CD14-positive monocyte (primary cell): ENCODE results near the gene TPR. TPM values are rescaled to one million over a fixed set of nuclear protein-coding genes. Genes with fewer than 3 reads are reported as not detected.

Experiments used
- DNase-seq, 3 donors: peaks; one replicate each; pipeline ENCODE4 v3.0.0-alpha.2; 2011 to 2022
- H2AFZ ChIP-seq: 2 replicates; pipeline ENCODE4 v1.6.0; 2012; ENCODE audit warnings: mild to moderate bottlenecking, low read depth, low read length, inconsistent platforms; ENCODE audit not compliant: insufficient read depth, poor library complexity, severe bottlenecking
- H3K27ac ChIP-seq, 2 donors: 1 replicate in 1 of 2; 2 replicates in 1 of 2; pipeline ENCODE4 v1.5.1; 2012 to 2013; ENCODE audit warnings: low read length in 2 of 2, control low read depth in 1 of 2, inconsistent platforms in 1 of 2, low read depth in 1 of 2, mild to moderate bottlenecking in 1 of 2
- H3K27me3 ChIP-seq, 2 donors: one replicate each; pipeline versions ENCODE4 v1.6.0 to v1.6.1; 2011 to 2013; ENCODE audit warnings: low read length in 2 of 2; ENCODE audit not compliant: control insufficient read depth in 2 of 2, insufficient read depth in 2 of 2
- H3K36me3 ChIP-seq, 2 donors: replicated peaks in 1 of 2; 1 replicate in 1 of 2; 2 replicates in 1 of 2; pipeline versions ENCODE4 v1.5.1 to v1.6.1; 2012 to 2013; ENCODE audit warnings: low read length in 2 of 2, control low read depth in 1 of 2, inconsistent platforms in 1 of 2, mild to moderate bottlenecking in 1 of 2; ENCODE audit not compliant: insufficient read depth in 2 of 2, control insufficient read depth in 1 of 2
- H3K4me1 ChIP-seq, 2 donors: 1 replicate in 1 of 2; 2 replicates in 1 of 2; pipeline versions ENCODE4 v1.5.1 to v1.6.1; 2012 to 2013; ENCODE audit warnings: low read length in 2 of 2, control low read depth in 1 of 2, inconsistent platforms in 1 of 2, mild to moderate bottlenecking in 1 of 2, moderate library complexity in 1 of 2; ENCODE audit not compliant: insufficient read depth in 2 of 2, control insufficient read depth in 1 of 2
- H3K4me2 ChIP-seq: replicated peaks from 2 replicates; pipeline ENCODE3; 2012; ENCODE audit warnings: low read length, moderate library complexity, mild to moderate bottlenecking; ENCODE audit not compliant: poor library complexity, severe bottlenecking; ENCODE audit errors: extremely low read depth
- H3K4me3 ChIP-seq, 3 experiments: fragments of 200-600 bp in 1 of 3; sonication (generic) in 1 of 3; replicated peaks in 1 of 3; 1 replicate in 2 of 3; 2 replicates in 1 of 3; pipeline ENCODE4 v1.5.1; 2011 to 2013; ENCODE audit warnings: low read length in 3 of 3, mild to moderate bottlenecking in 3 of 3, control low read depth in 2 of 3, low read depth in 2 of 3, inconsistent platforms in 1 of 3, moderate library complexity in 1 of 3
- H3K79me2 ChIP-seq: 2 replicates; pipeline ENCODE4 v1.6.0; 2012; ENCODE audit warnings: mild to moderate bottlenecking, control low read depth, inconsistent platforms, low read length, moderate library complexity; ENCODE audit not compliant: insufficient read depth
- H3K9ac ChIP-seq: 2 replicates; pipeline ENCODE4 v1.6.0; 2017; ENCODE audit warnings: low read length, mild to moderate bottlenecking; ENCODE audit not compliant: insufficient read depth, poor library complexity, severe bottlenecking
- H3K9me3 ChIP-seq, 2 donors: replicated peaks in 1 of 2; 1 replicate in 1 of 2; 2 replicates in 1 of 2; pipeline versions ENCODE4 v1.5.1 to v1.6.1; 2012 to 2013; ENCODE audit warnings: low read length in 2 of 2, control low read depth in 1 of 2; ENCODE audit not compliant: control insufficient read depth in 1 of 2, insufficient read depth in 1 of 2
- H4K20me1 ChIP-seq: 2 replicates; pipeline ENCODE4 v1.6.0; 2012; ENCODE audit warnings: mild to moderate bottlenecking, low read length, control low read depth, moderate library complexity; ENCODE audit not compliant: insufficient read depth
- H3K27ac Mint-ChIP-seq, 7 donors: one replicate each; pipeline ENCODE4 v1.8.0; 2020; ENCODE audit warnings: mild to moderate bottlenecking in 7 of 7, mixed read lengths in 7 of 7, moderate library complexity in 6 of 7, inconsistent platforms in 2 of 7
- H3K27me3 Mint-ChIP-seq, 3 donors: one replicate each; pipeline ENCODE4 v1.8.0; 2021 to 2022; ENCODE audit warnings: low read depth in 3 of 3, mild to moderate bottlenecking in 3 of 3, mixed read lengths in 3 of 3, moderate library complexity in 3 of 3, inconsistent platforms in 1 of 3
- H3K36me3 Mint-ChIP-seq, 2 donors: one replicate each; pipeline ENCODE4 v1.8.0; 2020; ENCODE audit warnings: mixed read lengths in 2 of 2, inconsistent platforms in 1 of 2, mild to moderate bottlenecking in 1 of 2
- H3K4me1 Mint-ChIP-seq: one replicate; pipeline ENCODE4 v1.8.0; 2020; ENCODE audit warnings: mild to moderate bottlenecking, mixed read lengths
- H3K4me3 Mint-ChIP-seq, 2 donors: one replicate each; pipeline ENCODE4 v1.8.0; 2020; ENCODE audit warnings: mild to moderate bottlenecking in 2 of 2, mixed read lengths in 2 of 2, moderate library complexity in 1 of 2
- H3K9me3 Mint-ChIP-seq, 7 donors: one replicate each; pipeline ENCODE4 v1.8.0; 2020 to 2022; ENCODE audit warnings: mixed read lengths in 7 of 7, mild to moderate bottlenecking in 6 of 7, moderate library complexity in 6 of 7, inconsistent platforms in 2 of 7
- CTCF ChIP-seq: fragments of 200-600 bp; IDR thresholded peaks from one replicate; pipeline ENCODE4 v1.8.0; 2022; ENCODE audit warnings: antibody characterized with exemption, mild to moderate bottlenecking
- WGBS: methylation state at CpG from one replicate; pipeline ENCODE4 v1.1.5; 2013; ENCODE audit warnings: missing lambda C conversion rate; ENCODE audit not compliant: insufficient coverage; 5-methylcytosine and 5-hydroxymethylcytosine counted together
- intact Hi-C, 2 donors: fragments of 100-400 bp; cut with micrococcal nuclease; formaldehyde crosslinking; loops; one replicate each; pipeline versions ENCODE4 v1.15.0 to v1.15.1; 2023
- polyA plus RNA-seq, 3 donors: library from polyadenylated mRNA; depleted of rRNA in 1 of 3; unstranded in 2 of 3; stranded (reverse) in 1 of 3; fragments of 300-500 nt in 2 of 3; fragments of >200 nt in 1 of 3; fragmentation: Illumina TruSeq in 2 of 3; gene quantifications; 1 replicate in 2 of 3; 2 replicates in 1 of 3; pipeline ENCODE4 v1.2.3, GENCODE V29; 2012 to 2021

Gene TPR
- polyA plus RNA-seq, 3 donors: 4.3 to 23.3 (median 13.2) TPM

- Mint-ChIP-seq H3K36me3 (peaks cover 19 to 32% of the 10 kb centered on the region in 2 donors), H3K4me3 (no peak overlapping the region), H3K4me1 (no peaks in the 10 kb centered on the region), H3K27ac (no peak overlapping the region), H3K9me3 (no peaks in the 10 kb centered on the region), H3K27me3 (peaks cover 0 to 2% (median 0%) of the 10 kb centered on the region in 3 donors)
- no peaks in the 10 kb centered on the region for H3K27me3 ChIP-seq
- no peak overlapping the region for H3K9ac ChIP-seq
- no peaks in the 10 kb centered on the region for H4K20me1 ChIP-seq
- H3K4me2 ChIP-seq: no peak overlapping the region
- no peak overlapping the region for H3K4me3 ChIP-seq
- TF ChIP-seq CTCF: no peak
- H3K9me3 ChIP-seq: no peaks in the 10 kb centered on the region
- peaks cover 53 to 66% of the 10 kb centered on the region in 2 donors for H3K36me3 ChIP-seq
- H3K4me1 ChIP-seq: no peaks in the 10 kb centered on the region
- no peak for DNase-seq
- no peak overlapping the region for H3K27ac ChIP-seq
- intact Hi-C loops: no loop called here
- WGBS: no CpG with 5 or more reads among the region's 1 CpG
- H3K79me2 ChIP-seq: no peaks in the 10 kb centered on the region
- H2AFZ ChIP-seq: no peak overlapping the region
Measured at GRCh38 chr1:186413319-186413718, 38.3 kb upstream of the TPR start.

DNA sequence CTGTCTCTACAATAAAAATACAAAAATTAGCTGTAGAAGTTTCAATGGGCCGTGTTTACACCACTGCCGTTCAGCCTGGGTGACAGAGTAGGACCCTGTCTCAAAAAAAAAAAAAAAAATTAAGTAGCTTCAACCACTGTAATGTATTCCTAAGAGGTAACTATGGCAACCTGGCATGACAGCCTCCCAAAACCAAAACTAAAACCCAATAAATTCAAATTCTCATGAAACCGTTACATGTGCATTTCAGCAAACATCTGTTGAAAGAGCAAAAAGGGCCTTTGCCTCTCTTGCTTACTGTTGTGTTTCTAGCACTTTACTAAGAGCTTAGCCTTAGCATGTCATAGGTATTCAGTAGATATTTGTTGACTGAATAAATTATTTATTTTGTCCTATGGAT lies 34.0 kb upstream of the TPR start:
- H3K36me3 Mint-ChIP-seq: peaks cover 41 to 42% of the 10 kb centered on the region in 2 donors
- no peaks in the 10 kb centered on the region for H3K9me3 Mint-ChIP-seq
- Histone ChIP-seq H4K20me1 (no peaks in the 10 kb centered on the region), H3K36me3 (peaks cover 69 to 77% of the 10 kb centered on the region in 2 donors), H3K4me2 (no peak overlapping the region), H3K4me1 (no peaks in the 10 kb centered on the region), H3K27ac (no peak overlapping the region), H3K9ac (no peak overlapping the region), H3K4me3 (no peak overlapping the region), H3K79me2 (no peaks in the 10 kb centered on the region), H3K27me3 (no peaks in the 10 kb centered on the region), H2AFZ (no peak overlapping the region), H3K9me3 (no peaks in the 10 kb centered on the region)
- H3K27me3 Mint-ChIP-seq: peaks cover 0 to 2% (median 0%) of the 10 kb centered on the region in 3 donors
- no peak for DNase-seq
- WGBS: 100% methylated on average over 2 of the region's 3 CpGs
- no peak overlapping the region for H3K4me3 Mint-ChIP-seq
- intact Hi-C loops: loop anchor here in 1 of 2 donors (10.0 kb wide), 1 partner anchor 576 kb away; no protein-coding TSS in a partner anchor
- no peak overlapping the region for H3K27ac Mint-ChIP-seq
- H3K4me1 Mint-ChIP-seq: peaks cover 2% of the 10 kb centered on the region
- no peak for TF ChIP-seq CTCF
